K562 (cell line): ENCODE measurements around the gene PPP3CA. TPM values are rescaled to one million over a fixed set of nuclear protein-coding genes. Genes with fewer than 3 reads are reported as not detected.

Source experiments
- ATAC-seq: fragments of 200-7000 bp; cut with Tn5 transposase; 3 replicates; pipeline ENCODE4 v1.9.1; 2020; ENCODE audit warnings: moderate library complexity
- BruUV-seq: library from RNA; stranded (reverse); fragments of 400-500 nt; replicated peaks from 2 replicates; lab custom pipeline; 2021; lab: Mats Ljungman, UMichigan
- CTCF ChIA-PET: fragments of 300-600 bp; formaldehyde crosslinking; extraction: SDS; loops from one replicate; lab custom pipeline; 2021; ENCODE audit warnings: low intra/inter-chr PET ratio; lab: Yijun Ruan, JAX
- POLR2A ChIA-PET: fragments of 300-600, 350-650 bp; sonication (Branson Sonifier 250); formaldehyde crosslinking; extraction: SDS; loops from one replicate; lab custom pipeline; 2021; ENCODE audit warnings: antibody characterized with exemption, inconsistent platforms; lab: Yijun Ruan, JAX
- DNase-seq, 4 experiments: peaks; one replicate each; pipeline versions ENCODE4 v3.0.0 to v3.0.0-alpha.2; 2011 to 2018; ENCODE audit warnings: low spot score in 3 of 4, mixed read lengths in 3 of 4; ENCODE audit errors: extremely low read depth in 1 of 4
- FAIRE-seq: peaks from 2 replicates; lab custom pipeline; 2011; peaks lifted over from hg19 to GRCh38; lab: Jason Lieb, UNC
- H2AFZ ChIP-seq: 2 replicates; pipeline ENCODE4 v1.6.0; 2011; ENCODE audit warnings: low read depth, low read length, control low read depth, inconsistent platforms
- H3K27ac ChIP-seq: fragments of 200-600 bp; 3 replicates; pipeline ENCODE4 v1.8.0; 2011; ENCODE audit warnings: low read depth, mild to moderate bottlenecking, control low read depth, inconsistent platforms, low read length, moderate library complexity, mixed read lengths; ENCODE audit errors: extremely low read depth
- H3K27me3 ChIP-seq, 2 experiments: fragments of 300-600 bp in 1 of 2; 2 replicates in 1 of 2; 3 replicates in 1 of 2; pipeline versions ENCODE4 v1.6.0 to v1.8.0; 2011; ENCODE audit warnings: inconsistent platforms in 2 of 2, low read length in 2 of 2, mild to moderate bottlenecking in 1 of 2, mixed read lengths in 1 of 2, moderate library complexity in 1 of 2; ENCODE audit not compliant: control insufficient read depth in 2 of 2, insufficient read depth in 2 of 2
- H3K36me3 ChIP-seq: fragments of 300-600 bp; 3 replicates; pipeline ENCODE4 v1.8.0; 2011; ENCODE audit warnings: mild to moderate bottlenecking, low read length, inconsistent platforms; ENCODE audit not compliant: control insufficient read depth, insufficient read depth
- H3K4me1 ChIP-seq, 2 experiments: fragments of 200-600 bp in 1 of 2; replicated peaks in 1 of 2; 2 replicates in 1 of 2; 3 replicates in 1 of 2; pipeline versions ENCODE4 v1.5.1 to v1.8.0; 2011; ENCODE audit warnings: inconsistent platforms in 2 of 2, low read length in 2 of 2, mild to moderate bottlenecking in 1 of 2, mixed read lengths in 1 of 2, moderate library complexity in 1 of 2; ENCODE audit not compliant: control insufficient read depth in 2 of 2, insufficient read depth in 2 of 2
- H3K4me2 ChIP-seq: 2 replicates; pipeline ENCODE4 v1.6.1; 2011; ENCODE audit warnings: low read length, control low read depth, inconsistent platforms, mixed read lengths; ENCODE audit not compliant: insufficient read depth
- H3K4me3 ChIP-seq: fragments of 200-600 bp; sonication (generic), shearing (Covaris generic); 2 replicates; pipeline ENCODE4 v1.5.1; 2016; ENCODE audit warnings: control low read depth, inconsistent platforms
- H3K79me2 ChIP-seq: fragments of 200-600 bp; 3 replicates; pipeline ENCODE4 v1.8.0; 2011; ENCODE audit warnings: low read length, inconsistent platforms; ENCODE audit not compliant: control insufficient read depth, insufficient read depth
- H3K9ac ChIP-seq, 2 experiments: 2 replicates each; pipeline versions ENCODE4 v1.6.0 to v1.6.1; 2011; ENCODE audit warnings: low read depth in 2 of 2, low read length in 2 of 2, control low read depth in 1 of 2, inconsistent platforms in 1 of 2, mild to moderate bottlenecking in 1 of 2, mixed read lengths in 1 of 2; ENCODE audit not compliant: insufficient read depth in 1 of 2
- H3K9me1 ChIP-seq: one replicate; pipeline ENCODE4 v1.6.0; 2011; ENCODE audit warnings: inconsistent platforms, mild to moderate bottlenecking, low read length, moderate library complexity; ENCODE audit not compliant: control insufficient read depth, insufficient read depth
- H3K9me3 ChIP-seq: replicated peaks from 2 replicates; pipeline ENCODE4 v1.5.1; 2011; ENCODE audit warnings: low read depth, low read length, inconsistent platforms; ENCODE audit not compliant: control insufficient read depth, insufficient read depth
- H4K20me1 ChIP-seq: replicated peaks from 2 replicates; pipeline ENCODE4 v1.6.1; 2011; ENCODE audit warnings: low read length, inconsistent platforms, mixed read lengths; ENCODE audit not compliant: control insufficient read depth, insufficient read depth
- BCLAF1 ChIP-seq, 2 experiments: fragments of 450-650 bp in 1 of 2; IDR thresholded peaks; 2 replicates each; pipeline ENCODE4 v1.6.1; 2011 to 2017; ENCODE audit warnings: low read depth in 2 of 2, antibody characterized with exemption in 1 of 2, borderline replicate concordance in 1 of 2, low read length in 1 of 2, mild to moderate bottlenecking in 1 of 2, mixed read lengths in 1 of 2; ENCODE audit not compliant: control insufficient read depth in 1 of 2
- C11orf30 ChIP-seq: fragments of 450-650 bp; IDR thresholded peaks from 2 replicates; pipeline ENCODE4 v1.6.1; 2016; ENCODE audit warnings: low read depth, mild to moderate bottlenecking
- CBX3 ChIP-seq, 2 experiments: IDR thresholded peaks; 1 replicate in 1 of 2; 2 replicates in 1 of 2; pipeline ENCODE4 v1.6.1; 2012; ENCODE audit warnings: inconsistent platforms in 2 of 2, low read length in 2 of 2, borderline replicate concordance in 1 of 2, control low read depth in 1 of 2
- DLX4 ChIP-seq: fragments of 250-450 bp; sonication (Bioruptor Pico); IDR thresholded peaks from 2 replicates; pipeline ENCODE4 v1.6.1; 2021; ENCODE audit warnings: mild to moderate bottlenecking
- DPF2 ChIP-seq: fragments of 450-650 bp; IDR thresholded peaks from 2 replicates; pipeline ENCODE4 v1.6.1; 2016
- HCFC1 ChIP-seq: IDR thresholded peaks from 2 replicates; pipeline ENCODE4 v1.6.1; 2012; ENCODE audit warnings: low read depth, low read length, improper control_type of control experiment
- HDAC8 ChIP-seq: fragments of 450-650 bp; IDR thresholded peaks from 2 replicates; pipeline ENCODE4 v1.6.1; 2016; ENCODE audit warnings: mild to moderate bottlenecking, missing genetic modification characterization, moderate library complexity, missing compliant biosample characterization
- KLF16 ChIP-seq: IDR thresholded peaks from 2 replicates; pipeline ENCODE4 v1.6.1; 2016; ENCODE audit warnings: antibody characterized with exemption
- POLR3A ChIP-seq: IDR thresholded peaks from 2 replicates; pipeline ENCODE4 v1.6.1; 2011; ENCODE audit warnings: borderline replicate concordance, mild to moderate bottlenecking, moderate library complexity; ENCODE audit not compliant: insufficient read length, insufficient read depth; ENCODE audit errors: extremely low read depth
- RBM25 ChIP-seq: fragments of 200-400 bp; formaldehyde crosslinking; IDR thresholded peaks from 2 replicates; pipeline ENCODE4 v1.6.1; 2018; ENCODE audit warnings: low read length, low read depth, moderate library complexity; ENCODE audit not compliant: severe bottlenecking
- RNF2 ChIP-seq: sonication (generic); IDR thresholded peaks from 2 replicates; pipeline ENCODE4 v1.6.1; 2016
- SREBF1 ChIP-seq: fragments of 150-350 bp; IDR thresholded peaks from 2 replicates; pipeline ENCODE4 v1.6.1; 2014; ENCODE audit warnings: antibody characterized with exemption, low read depth, low read length, borderline replicate concordance
- STAG1 ChIP-seq: sonication (generic); formaldehyde crosslinking; IDR thresholded peaks from 2 replicates; pipeline ENCODE4 v1.5.0; 2020; ENCODE audit warnings: missing genetic modification reagents, borderline replicate concordance
- YBX1 ChIP-seq: fragments of 450-650 bp; IDR thresholded peaks from 2 replicates; pipeline ENCODE4 v1.7.1; 2016; ENCODE audit warnings: mild to moderate bottlenecking
- ZBTB43 ChIP-seq: sonication (generic); formaldehyde crosslinking; IDR thresholded peaks from 2 replicates; pipeline ENCODE4 v1.8.0; 2023; ENCODE audit warnings: mild to moderate bottlenecking, missing genetic modification reagents
- ZNF3 ChIP-seq: fragments of 250-450 bp; sonication (Bioruptor Pico); IDR thresholded peaks from 2 replicates; pipeline ENCODE4 v1.5.0; 2021; ENCODE audit warnings: mild to moderate bottlenecking, moderate library complexity
- WGBS: fragments of 100-300 bp; shearing (Covaris generic); methylation state at CpG from one replicate; pipeline ENCODE4 v1.1.6; 2016; ENCODE audit warnings: low coverage, mixed read lengths; ENCODE audit not compliant: insufficient coverage; ENCODE audit errors: missing lambda C conversion rate; 5-methylcytosine and 5-hydroxymethylcytosine counted together
- in situ Hi-C: fragments of 300-500 bp; cut with MboI; formaldehyde crosslinking; loops from 4 replicates; pipeline ENCODE4 v1.15.0; 2018; ENCODE audit warnings: inconsistent platforms, mixed read lengths
- intact Hi-C: fragments of 100-400 bp; cut with micrococcal nuclease; formaldehyde crosslinking; loops from 2 replicates; pipeline ENCODE4 v1.14.2; 2022
- polyA plus RNA-seq, 8 experiments: library from polyadenylated mRNA; depleted of rRNA in 4 of 8; stranded (reverse) in 5 of 8; unstranded in 3 of 8; fragments of >200 nt; fragmentation: Nextera tagmentation in 2 of 8; fragmentation: Illumina TruSeq in 1 of 8; extraction: Ambion mirVana in 2 of 8; extraction: Trizol in 1 of 8; gene quantifications; 2 replicates each; pipeline versions ENCODE4 v1.2.1 to v1.2.3, GENCODE V29; 2011 to 2014; ENCODE audit warnings: inconsistent platforms in 1 of 8, missing spikeins in 1 of 8
- total RNA-seq, 7 experiments: library from RNA; depleted of rRNA in 6 of 7; stranded (reverse); fragments of >200 nt in 6 of 7; fragmentation: Illumina TruSeq in 2 of 7; extraction: Trizol in 2 of 7; gene quantifications; 2 replicates each; pipeline versions ENCODE4 v1.2.1 to v1.2.3, GENCODE V29; 2011 to 2021; ENCODE audit warnings: low replicate concordance in 1 of 7

PPP3CA gene
- total and polyA plus RNA-seq, 9 of the 15 experiments (the other 6 are each of a cell fraction or from before 2014, with no cell fraction given), result 0.94 to 3.2 (median 1.6) TPM

GRCh38 chr4:101074326-101074725, 273.0 kb downstream of the PPP3CA start:
- H3K27ac ChIP-seq, result no peak overlapping the region
- in situ Hi-C loops (no loop called here), intact Hi-C loops (no loop called here)
- H3K79me2 ChIP-seq, result no peaks in the 10 kb centered on the region
- TF ChIP-seq SREBF1 (no peak), STAG1 (CRISPR knock-in tag) (no peak), BCLAF1 (IDR thresholded peaks at IDR 0.05; ENCODE audit: borderline replicate concordance in 1 of 2, control insufficient read depth in 1 of 2, low read depth in 2 of 2, low read length in 1 of 2) (no peak), DLX4 (no peak), POLR3A (no peak), HCFC1 (no peak), C11orf30 (no peak), ZBTB43 (CRISPR knock-in tag) (no peak), ZNF3 (no peak), HDAC8 (no peak), CBX3 (IDR thresholded peaks at IDR 0.05; ENCODE audit: borderline replicate concordance in 1 of 2, low read length in 2 of 2) (no peak), DPF2 (no peak), KLF16 (no peak), RBM25 (no peak), YBX1 (no peak), RNF2 (no peak)
- BruUV-seq, result no TSS peak
- FAIRE-seq, result no peak
- H3K4me1 ChIP-seq, result no peaks in the 10 kb centered on the region
- 0% methylated on average over 2 of the region's 2 CpGs for WGBS
- H3K9me1 ChIP-seq, result no peaks in the 10 kb centered on the region
- 0 out of 2 replicates have a peak, but pooled peaks cover 1% of the 10 kb centered on the region for H3K9me3 ChIP-seq
- no peak overlapping the region for H3K9ac ChIP-seq
- H4K20me1 ChIP-seq, result no peaks in the 10 kb centered on the region
- no peak overlapping the region for H2AFZ ChIP-seq
- no peak for ATAC-seq
- no peaks in the 10 kb centered on the region for H3K27me3 ChIP-seq
- no peaks in the 10 kb centered on the region for H3K36me3 ChIP-seq
- DNase-seq, result no peak
- CTCF ChIA-PET, result no interaction called here
- POLR2A ChIA-PET, result no interaction called here
- H3K4me3 ChIP-seq, result no peak overlapping the region
- no peak overlapping the region for H3K4me2 ChIP-seq
